ENCODE measurements around the gene CSMD2. TPM values are rescaled to one million over a fixed set of nuclear protein-coding genes. Genes with fewer than 3 reads are reported as not detected.

CSMD2 gene
- total and polyA plus RNA-seq, 2 of the 8 experiments (the other 6 are each of a cell fraction or from before 2014, with no cell fraction given): 7.0 to 14.7 TPM

DNA sequence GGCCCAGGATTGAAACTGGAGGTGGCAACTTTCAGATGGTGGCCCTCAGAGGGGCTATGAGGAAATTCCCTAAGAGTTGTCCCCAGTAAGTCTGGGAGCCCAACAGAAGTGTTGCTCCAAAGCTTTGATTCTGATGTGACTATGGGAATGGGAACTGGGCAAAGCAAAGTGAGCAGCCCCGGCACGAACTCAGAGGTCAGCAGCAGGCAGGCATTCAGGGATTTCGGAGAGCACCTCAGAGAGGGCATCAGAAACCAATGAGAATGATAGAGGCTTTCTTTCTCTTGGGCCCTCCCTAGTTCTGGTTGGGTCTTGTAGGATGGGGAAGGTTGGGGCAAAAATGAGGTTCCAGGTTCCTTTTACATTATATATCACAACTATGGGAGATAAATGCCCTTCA lies 422.4 kb downstream of the CSMD2 start:
- Histone ChIP-seq H3K27me3 (replicated peaks in 1 of 4; ENCODE audit: control insufficient read depth in 3 of 4, extremely low read depth in 1 of 4, insufficient read depth in 3 of 4, low read length in 3 of 4) (no peaks in the 10 kb centered on the region), H4K91ac (replicated peaks; ENCODE audit: insufficient read length, low read length) (no peak overlapping the region), H4K20me1 (replicated peaks in 1 of 2; ENCODE audit: control insufficient read depth in 1 of 2, insufficient read depth in 2 of 2, low read length in 2 of 2) (peaks cover 0 to 4% of the 10 kb centered on the region in 2 experiments), H3K36me3 (ENCODE audit: control insufficient read depth in 2 of 4, insufficient read depth in 4 of 4, low read length in 3 of 4) (peaks cover 0 to 10% (median 2%) of the 10 kb centered on the region in 4 experiments; a peak in 5 of 8 replicates), H2BK12ac (ENCODE audit: low read depth, low read length) (no peak overlapping the region), H3K4me1 (replicated peaks in 1 of 4; ENCODE audit: control insufficient read depth in 3 of 4, insufficient read depth in 4 of 4, low read length in 3 of 4) (peaks cover 0 to 2% (median 0%) of the 10 kb centered on the region in 4 experiments; a peak in 2 of 7 replicates), H4K8ac (ENCODE audit: extremely low read depth, insufficient read depth, low read length) (no peak overlapping the region), H2BK120ac (replicated peaks; ENCODE audit: low read depth, low read length) (no peak overlapping the region), H3K23me2 (ENCODE audit: low read depth, low read length) (no peaks in the 10 kb centered on the region), H3K4me3 (ENCODE audit: extremely low read depth in 1 of 4, insufficient read depth in 2 of 4, low read depth in 3 of 4, low read length in 4 of 4) (no peak overlapping the region), H3K27ac (ENCODE audit: low read depth, low read length) (no peak overlapping the region), H3K56ac (replicated peaks; ENCODE audit: insufficient read length, low read depth, low read length) (no peak overlapping the region), H2BK5ac (ENCODE audit: low read depth, low read length) (no peak overlapping the region), H3K18ac (ENCODE audit: extremely low read depth, low read length) (no peak overlapping the region), H3K79me1 (ENCODE audit: low read depth, low read length) (no peaks in the 10 kb centered on the region), H3K14ac (ENCODE audit: insufficient read length) (no peak overlapping the region), H3K9ac (replicated peaks in 1 of 4; ENCODE audit: extremely low read depth in 1 of 4, low read depth in 3 of 4, low read length in 3 of 4) (no peak overlapping the region), H3K79me2 (ENCODE audit: control insufficient read depth in 1 of 2, insufficient read depth in 2 of 2, low read length in 2 of 2) (no peaks in the 10 kb centered on the region), H3K4me2 (ENCODE audit: insufficient read depth in 1 of 2, low read depth in 2 of 2, low read length in 2 of 2) (no peak overlapping the region), H3K23ac (ENCODE audit: insufficient read length) (no peak overlapping the region), H2BK15ac (ENCODE audit: low read length) (no peak overlapping the region), H2AK5ac (ENCODE audit: low read depth, low read length) (no peak overlapping the region), H2BK20ac (ENCODE audit: low read length) (no peak overlapping the region), H3K9me3 (ENCODE audit: insufficient read depth in 2 of 2, low read depth in 1 of 2, low read length in 1 of 2) (no peaks in the 10 kb centered on the region), H3K4ac (replicated peaks; ENCODE audit: insufficient read length, low read depth, low read length) (no peak overlapping the region), H2AFZ (ENCODE audit: low read length) (no peak overlapping the region), H4K5ac (ENCODE audit: insufficient read length, low read depth, low read length) (no peak overlapping the region)
- WGBS, 2 experiments (ENCODE audit: extremely low coverage in 1 of 2, insufficient coverage in 1 of 2, insufficient read length in 1 of 2, insufficient replicate concordance in 2 of 2, low coverage in 1 of 2, low lambda C conversion rate in 2 of 2, missing lambda C conversion rate in 1 of 2): 97% methylated on average over 3 of the region's 3 CpGs; no CpG with 5 or more reads in 1 of the 2 experiments
- FAIRE-seq (no peak), DNase-seq (ENCODE audit: low read depth in 1 of 2, low spot score in 2 of 2) (no peak)
- ChIA-PET POLR2A (ENCODE audit: partially characterized antibody) (no interaction called here), CTCF (ENCODE audit: partially characterized antibody) (interaction anchor here (1.0 to 1.5 kb wide), 2 partner anchors 11 to 109 kb away, joined by 3 read pairs; no protein-coding TSS in a partner anchor)
- TF ChIP-seq GABPA (IDR thresholded peaks at IDR 0.05; ENCODE audit: borderline replicate concordance, insufficient read depth, low read length) (no peak), JUN (IDR thresholded peaks at IDR 0.05; ENCODE audit: low read depth, low read length) (no peak), SIN3A (conservative IDR thresholded peaks at IDR 0.05 in 1 of 2, IDR thresholded peaks at IDR 0.05 in 1 of 2; ENCODE audit: low read depth in 1 of 2, low read length in 2 of 2) (no peak), EP300 (IDR thresholded peaks at IDR 0.05; ENCODE audit: borderline replicate concordance in 1 of 2, low read depth in 2 of 2, low read length in 2 of 2) (no peak), CBX8 (IDR thresholded peaks at IDR 0.05; ENCODE audit: borderline replicate concordance, low read depth, low read length) (no peak), JUND (IDR thresholded peaks at IDR 0.05; ENCODE audit: low read length) (no peak), RXRA (IDR thresholded peaks at IDR 0.05; ENCODE audit: insufficient read depth, low read depth, low read length) (no peak), CBX5 (IDR thresholded peaks at IDR 0.05; ENCODE audit: low read depth, low read length) (no peak), BRCA1 (IDR thresholded peaks at IDR 0.05; ENCODE audit: low read depth, low read length) (no peak)
- TF ChIP-seq, protein P1, sequence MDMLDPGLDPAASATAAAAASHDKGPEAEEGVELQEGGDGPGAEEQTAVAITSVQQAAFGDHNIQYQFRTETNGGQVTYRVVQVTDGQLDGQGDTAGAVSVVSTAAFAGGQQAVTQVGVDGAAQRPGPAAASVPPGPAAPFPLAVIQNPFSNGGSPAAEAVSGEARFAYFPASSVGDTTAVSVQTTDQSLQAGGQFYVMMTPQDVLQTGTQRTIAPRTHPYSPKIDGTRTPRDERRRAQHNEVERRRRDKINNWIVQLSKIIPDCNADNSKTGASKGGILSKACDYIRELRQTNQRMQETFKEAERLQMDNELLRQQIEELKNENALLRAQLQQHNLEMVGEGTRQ (IDR thresholded peaks at IDR 0.05; ENCODE audit: low read length): no peak
